Activated CD8-positive, alpha-beta memory T cell treated with anti-CD3 and anti-CD28 coated beads, Interleukin-2, amount 10 ng/mL, durations not matched to agents 7 days and 5 days (primary cell): ENCODE data around the gene TMEM158. TPM values are rescaled to one million over a fixed set of nuclear protein-coding genes. Genes with fewer than 3 reads are reported as not detected.

Source experiments
- total RNA-seq, 2 experiments: library from RNA; stranded (reverse); gene quantifications; one replicate each; pipeline ENCODE4 v1.2.3, GENCODE V29; 2021

Gene TMEM158
- total RNA-seq, 2 experiments from 2014 or later, result 0.15 to 0.35 TPM

Other genes starting within 250 kb of the TMEM158 start
- gene CLEC3B, start 200.0 kb downstream of the TMEM158 start, total RNA-seq, result not detected
- 1 to 10 TPM; 5.3 to 7.0 TPM for gene CDCP1, start 79.9 kb downstream of the TMEM158 start, total RNA-seq
- 10 to 100 TPM; 34.0 to 35.5 TPM for gene LARS2, start 162.3 kb upstream of the TMEM158 start, total RNA-seq